Glutamatergic neuron (in vitro differentiated cells): ENCODE data around the gene C2orf69. TPM values are rescaled to one million over a fixed set of nuclear protein-coding genes. Genes with fewer than 3 reads are reported as not detected.

ENCODE experiments used
- DNase-seq: peaks from one replicate; pipeline ENCODE4 v3.0.0; 2022
- H3K27ac Mint-ChIP-seq: one replicate; pipeline ENCODE4 v1.8.0; 2020; ENCODE audit warnings: mild to moderate bottlenecking, mixed read lengths, inconsistent platforms; ENCODE audit not compliant: unreplicated experiment
- H3K27me3 Mint-ChIP-seq: one replicate; pipeline ENCODE4 v1.8.0; 2020; ENCODE audit warnings: mild to moderate bottlenecking, moderate library complexity, mixed read lengths, inconsistent platforms; ENCODE audit not compliant: unreplicated experiment
- H3K36me3 Mint-ChIP-seq: one replicate; pipeline ENCODE4 v1.8.0; 2020; ENCODE audit warnings: mild to moderate bottlenecking, mixed read lengths, inconsistent platforms; ENCODE audit not compliant: unreplicated experiment
- H3K4me1 Mint-ChIP-seq: one replicate; pipeline ENCODE4 v1.8.0; 2020; ENCODE audit warnings: mild to moderate bottlenecking, low read depth, mixed read lengths, inconsistent platforms; ENCODE audit not compliant: unreplicated experiment
- H3K4me3 Mint-ChIP-seq: one replicate; pipeline ENCODE4 v1.8.0; 2020; ENCODE audit warnings: mild to moderate bottlenecking, mixed read lengths, inconsistent platforms; ENCODE audit not compliant: unreplicated experiment
- H3K9me3 Mint-ChIP-seq: one replicate; pipeline ENCODE4 v1.8.0; 2020; ENCODE audit warnings: mild to moderate bottlenecking, moderate library complexity, mixed read lengths, inconsistent platforms; ENCODE audit not compliant: unreplicated experiment
- total RNA-seq: library from RNA; stranded (reverse); fragmentation: NEBNext Ultra II Directional; extraction: Animal tissue kit (Norgen Biotek cat#: 25700); gene quantifications from one replicate; pipeline ENCODE4 v1.2.1, GENCODE V29; 2021; ENCODE audit not compliant: unreplicated experiment
- TF ChIP-seq, protein P1 (sequence below): fragments of 200-600 bp; sonication (generic); IDR thresholded peaks from one replicate; pipeline ENCODE4 v1.5.0; 2021; ENCODE audit not compliant: partially characterized antibody, unreplicated experiment

Gene C2orf69
- total RNA-seq, 1 donor from 2014 or later: 27.3 TPM

DNA sequence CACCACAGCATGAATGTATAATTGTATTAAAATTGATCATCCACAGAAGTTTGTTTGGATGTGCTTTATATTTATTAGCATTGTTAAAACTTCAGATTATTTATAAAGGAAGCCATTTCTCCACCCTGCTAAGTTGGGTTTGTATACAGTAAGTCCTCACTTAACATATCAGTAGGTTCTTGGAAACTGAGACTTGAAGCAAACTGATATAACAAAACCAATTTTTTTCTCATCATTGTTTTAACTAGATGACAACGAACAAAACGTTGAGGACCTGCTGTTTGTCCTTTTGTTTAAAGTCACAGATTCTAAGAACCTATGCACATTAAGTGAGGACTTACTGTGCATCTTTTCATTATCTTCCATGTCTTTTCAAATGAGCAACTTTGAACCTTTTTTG, 17.1 kb downstream of the C2orf69 start:
- TF ChIP-seq, protein P1, sequence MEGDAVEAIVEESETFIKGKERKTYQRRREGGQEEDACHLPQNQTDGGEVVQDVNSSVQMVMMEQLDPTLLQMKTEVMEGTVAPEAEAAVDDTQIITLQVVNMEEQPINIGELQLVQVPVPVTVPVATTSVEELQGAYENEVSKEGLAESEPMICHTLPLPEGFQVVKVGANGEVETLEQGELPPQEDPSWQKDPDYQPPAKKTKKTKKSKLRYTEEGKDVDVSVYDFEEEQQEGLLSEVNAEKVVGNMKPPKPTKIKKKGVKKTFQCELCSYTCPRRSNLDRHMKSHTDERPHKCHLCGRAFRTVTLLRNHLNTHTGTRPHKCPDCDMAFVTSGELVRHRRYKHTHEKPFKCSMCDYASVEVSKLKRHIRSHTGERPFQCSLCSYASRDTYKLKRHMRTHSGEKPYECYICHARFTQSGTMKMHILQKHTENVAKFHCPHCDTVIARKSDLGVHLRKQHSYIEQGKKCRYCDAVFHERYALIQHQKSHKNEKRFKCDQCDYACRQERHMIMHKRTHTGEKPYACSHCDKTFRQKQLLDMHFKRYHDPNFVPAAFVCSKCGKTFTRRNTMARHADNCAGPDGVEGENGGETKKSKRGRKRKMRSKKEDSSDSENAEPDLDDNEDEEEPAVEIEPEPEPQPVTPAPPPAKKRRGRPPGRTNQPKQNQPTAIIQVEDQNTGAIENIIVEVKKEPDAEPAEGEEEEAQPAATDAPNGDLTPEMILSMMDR: no peak
- H3K27me3 Mint-ChIP-seq: peaks cover 2% of the 10 kb centered on the region
- H3K27ac Mint-ChIP-seq: no peak overlapping the region
- no peaks in the 10 kb centered on the region for H3K36me3 Mint-ChIP-seq
- no peak overlapping the region for H3K4me3 Mint-ChIP-seq
- peaks cover 2% of the 10 kb centered on the region for H3K9me3 Mint-ChIP-seq
- H3K4me1 Mint-ChIP-seq: no peaks in the 10 kb centered on the region
- no peak for DNase-seq

DNA sequence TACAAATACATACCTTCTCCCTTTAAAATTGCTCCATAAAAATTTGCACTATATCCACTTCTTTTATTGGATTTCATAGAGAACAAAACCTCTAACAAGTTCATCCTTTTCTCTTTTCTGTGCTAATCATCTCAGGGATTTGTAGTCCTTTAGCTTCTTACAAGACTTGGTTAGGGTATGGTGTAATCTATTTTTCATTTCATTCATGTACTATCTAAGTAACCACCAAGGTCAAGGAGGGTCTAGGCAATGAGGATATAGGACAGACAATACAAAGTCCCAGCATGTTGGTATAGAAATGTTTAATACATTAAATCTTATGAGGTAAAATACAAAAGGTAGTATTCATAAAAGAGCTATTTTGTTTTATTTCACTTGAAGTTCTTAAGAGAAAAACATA, 17.5 kb downstream of the C2orf69 start:
- Mint-ChIP-seq H3K27me3 (peaks cover 2% of the 10 kb centered on the region), H3K27ac (no peak overlapping the region), H3K4me1 (no peaks in the 10 kb centered on the region), H3K9me3 (peaks cover 2% of the 10 kb centered on the region), H3K36me3 (no peaks in the 10 kb centered on the region), H3K4me3 (no peak overlapping the region)
- no peak for DNase-seq
- TF ChIP-seq, protein P1: no peak

DNA sequence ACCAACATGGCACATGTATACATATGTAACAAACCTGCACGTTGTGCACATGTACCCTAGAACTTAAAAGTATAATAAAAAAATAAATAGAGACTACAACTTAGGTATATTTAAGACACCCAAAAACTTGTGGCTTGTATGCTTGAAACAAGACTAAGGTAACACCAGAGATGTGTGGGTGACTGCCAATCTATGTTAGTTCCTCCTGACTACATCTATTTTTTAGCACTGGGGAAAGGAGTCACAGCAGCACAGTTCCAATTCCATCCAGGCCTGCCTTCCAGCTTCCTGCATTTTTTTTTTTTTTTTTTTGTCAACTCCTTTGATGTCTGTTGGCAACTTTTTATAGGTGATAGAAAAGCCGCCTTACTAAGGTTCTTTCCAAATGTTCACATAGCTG, 18.2 kb downstream of the C2orf69 start:
- DNase-seq: no peak
- Mint-ChIP-seq H3K27ac (no peak overlapping the region), H3K27me3 (peaks cover 2% of the 10 kb centered on the region), H3K36me3 (no peaks in the 10 kb centered on the region), H3K4me3 (no peak overlapping the region), H3K4me1 (no peaks in the 10 kb centered on the region), H3K9me3 (peaks cover 2% of the 10 kb centered on the region)
- TF ChIP-seq, protein P1: no peak

DNA sequence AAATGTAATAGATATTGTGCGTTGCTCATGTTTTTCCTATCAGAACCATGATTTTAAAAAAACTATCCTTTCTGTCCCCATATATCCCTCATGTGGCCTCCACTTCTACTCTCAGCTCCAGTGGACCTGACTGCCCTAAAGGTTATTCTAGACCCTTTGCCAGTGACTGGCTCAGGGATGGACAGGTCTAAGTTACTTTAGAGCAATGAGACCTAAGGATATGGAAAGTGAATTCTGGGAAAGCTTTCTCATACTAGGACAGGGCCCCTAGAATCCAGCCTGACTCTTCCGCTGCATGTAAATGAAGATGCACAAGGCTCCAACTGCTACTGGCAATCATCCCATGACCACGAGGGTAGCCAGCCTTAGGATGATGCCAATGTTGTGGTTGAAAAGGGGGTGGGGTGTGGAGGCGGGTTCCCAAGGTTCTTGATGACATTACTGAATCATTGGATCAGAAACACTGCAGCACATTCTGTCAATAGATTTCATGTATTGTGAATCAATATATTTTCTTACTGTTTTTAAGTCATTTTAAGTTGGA, 21.3 kb downstream of the C2orf69 start:
- no peaks in the 10 kb centered on the region for H3K4me1 Mint-ChIP-seq
- no peak overlapping the region for H3K27ac Mint-ChIP-seq
- no peak overlapping the region for H3K4me3 Mint-ChIP-seq
- TF ChIP-seq, protein P1: no peak
- no peaks in the 10 kb centered on the region for H3K36me3 Mint-ChIP-seq
- peaks cover 2% of the 10 kb centered on the region for H3K9me3 Mint-ChIP-seq
- H3K27me3 Mint-ChIP-seq: peaks cover 2% of the 10 kb centered on the region
- no peak for DNase-seq

DNA sequence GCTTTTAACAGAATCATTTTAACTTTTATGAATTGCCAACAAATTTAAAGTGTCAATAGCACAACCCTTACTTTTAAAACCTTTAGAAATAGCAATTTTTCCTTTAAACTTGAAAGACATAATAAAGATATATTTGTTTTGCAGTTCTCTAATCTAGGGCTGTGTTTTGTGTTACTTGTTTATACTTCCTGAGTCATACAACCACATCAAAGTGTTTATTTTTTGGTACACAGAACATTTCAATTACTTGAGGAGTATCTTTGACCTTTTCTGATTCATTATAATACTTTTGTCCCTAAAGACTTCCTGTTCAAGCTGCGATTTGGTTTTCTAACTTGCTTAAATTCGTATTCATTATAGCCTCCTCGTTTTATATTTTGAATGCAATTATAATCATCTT, 22.4 kb downstream of the C2orf69 start:
- TF ChIP-seq, protein P1: no peak
- Mint-ChIP-seq H3K9me3 (peaks cover 2% of the 10 kb centered on the region), H3K27ac (no peak overlapping the region), H3K4me3 (no peak overlapping the region), H3K27me3 (peaks cover 2% of the 10 kb centered on the region), H3K4me1 (no peaks in the 10 kb centered on the region), H3K36me3 (no peaks in the 10 kb centered on the region)
- DNase-seq: no peak
